Mucosa of stomach (tissue), 1 donor: Measurements from ENCODE around the gene CCNO.

Experiments used
- H3K27me3 ChIP-seq: one replicate; pipeline ENCODE4 v1.7.0; 2013; ENCODE audit warnings: mild to moderate bottlenecking, low read length; ENCODE audit not compliant: control insufficient read depth, insufficient read depth
- H3K36me3 ChIP-seq: one replicate; pipeline ENCODE4 v1.7.0; 2013; ENCODE audit warnings: low read length; ENCODE audit not compliant: control insufficient read depth, insufficient read depth
- H3K4me1 ChIP-seq: one replicate; pipeline ENCODE4 v1.7.0; 2013; ENCODE audit warnings: mild to moderate bottlenecking, low read length; ENCODE audit not compliant: control insufficient read depth, insufficient read depth
- H3K4me3 ChIP-seq: one replicate; pipeline ENCODE4 v1.7.0; 2013; ENCODE audit warnings: low read length
- H3K9ac ChIP-seq: one replicate; pipeline ENCODE4 v1.7.0; 2013; ENCODE audit warnings: mild to moderate bottlenecking, low read length, moderate library complexity
- H3K9me3 ChIP-seq: one replicate; pipeline ENCODE4 v1.7.0; 2013; ENCODE audit warnings: mild to moderate bottlenecking, low read length, moderate library complexity; ENCODE audit not compliant: control insufficient read depth
- donor health status: Pancreatic carcinoma.

CCNO gene, protein sequence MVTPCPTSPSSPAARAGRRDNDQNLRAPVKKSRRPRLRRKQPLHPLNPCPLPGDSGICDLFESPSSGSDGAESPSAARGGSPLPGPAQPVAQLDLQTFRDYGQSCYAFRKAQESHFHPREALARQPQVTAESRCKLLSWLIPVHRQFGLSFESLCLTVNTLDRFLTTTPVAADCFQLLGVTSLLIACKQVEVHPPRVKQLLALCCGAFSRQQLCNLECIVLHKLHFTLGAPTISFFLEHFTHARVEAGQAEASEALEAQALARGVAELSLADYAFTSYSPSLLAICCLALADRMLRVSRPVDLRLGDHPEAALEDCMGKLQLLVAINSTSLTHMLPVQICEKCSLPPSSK

DNA sequence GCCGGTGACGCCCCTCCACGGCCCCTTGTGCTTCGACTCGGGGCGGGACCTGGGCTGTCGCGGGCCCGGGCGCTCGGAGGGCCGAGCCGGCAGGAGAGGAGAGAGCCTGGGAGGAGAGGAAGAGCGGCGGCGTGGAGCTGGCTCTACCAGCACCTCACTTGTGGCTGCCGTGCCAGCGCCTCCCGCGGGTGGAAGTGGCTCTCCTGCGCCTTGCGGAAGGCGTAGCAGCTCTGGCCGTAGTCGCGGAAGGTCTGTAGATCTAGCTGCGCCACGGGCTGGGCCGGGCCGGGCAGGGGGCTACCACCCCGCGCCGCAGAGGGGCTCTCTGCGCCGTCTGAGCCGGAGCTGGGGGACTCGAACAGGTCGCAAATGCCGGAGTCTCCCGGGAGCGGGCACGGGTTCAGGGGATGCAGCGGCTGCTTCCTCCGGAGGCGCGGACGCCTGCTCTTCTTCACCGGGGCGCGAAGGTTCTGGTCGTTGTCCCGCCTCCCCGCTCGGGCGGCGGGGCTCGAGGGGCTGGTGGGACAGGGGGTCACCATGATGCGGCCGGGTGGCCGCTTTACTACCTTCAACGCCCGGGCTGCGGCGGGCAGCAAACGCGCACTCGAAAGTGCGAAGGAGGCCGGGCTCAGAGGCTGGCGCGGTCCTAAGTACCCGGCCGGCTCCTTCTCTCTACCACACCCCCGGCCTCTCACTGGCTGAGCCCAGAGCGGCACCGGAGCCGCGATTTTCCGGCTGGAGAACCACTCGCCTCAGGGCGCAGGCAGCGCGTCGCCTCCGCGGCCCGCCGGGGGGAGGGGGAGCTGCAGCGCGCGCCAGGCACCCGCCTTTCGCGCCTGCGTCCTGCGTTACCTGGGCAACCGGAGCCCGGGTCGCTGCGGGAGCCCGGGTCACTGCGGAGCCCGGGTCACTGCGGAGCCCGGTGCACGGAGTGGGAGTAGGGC is at the start of gene CCNO:
CCNO (minus strand) TSS at position 624 of the 944 bp plus-strand sequence; CDS start at position 539, 85 bp downstream.
- Histone ChIP-seq H3K4me3 (peak within 1 kb of the TSS; percentile 57), H3K4me1 (peaks cover 31% of the 10 kb centered on the region), H3K9me3 (no peaks in the 10 kb centered on the region), H3K9ac (peak within 1 kb of the TSS; percentile 71), H3K36me3 (no peaks in the 10 kb centered on the region), H3K27me3 (peaks cover 75% of the 10 kb centered on the region)

DNA sequence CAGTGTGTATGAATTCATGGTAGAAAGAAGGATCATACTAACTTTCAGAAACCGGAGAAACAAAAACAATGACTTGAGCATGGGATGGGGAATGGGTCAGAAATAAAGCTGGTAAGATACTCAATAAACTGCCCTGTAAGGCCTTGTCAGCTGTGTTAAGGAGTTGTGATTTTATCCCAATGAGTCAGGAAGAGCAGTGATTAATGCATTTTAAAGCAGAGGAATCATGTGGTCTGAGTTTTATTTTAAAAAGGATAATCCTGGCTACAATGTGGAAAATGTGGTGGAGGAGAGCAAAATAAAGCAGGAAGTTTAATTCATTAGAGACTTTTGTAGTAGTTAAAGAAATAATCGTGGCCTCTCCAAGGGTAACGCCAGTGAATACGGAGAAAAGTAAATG is 45.4 kb upstream of the CCNO start:
- no peaks in the 10 kb centered on the region for H3K4me1 ChIP-seq
- H3K9me3 ChIP-seq = no peaks in the 10 kb centered on the region
- no peak overlapping the region for H3K9ac ChIP-seq
- H3K36me3 ChIP-seq = peaks cover 7% of the 10 kb centered on the region
- H3K4me3 ChIP-seq = no peak overlapping the region
- H3K27me3 ChIP-seq = no peaks in the 10 kb centered on the region

DNA sequence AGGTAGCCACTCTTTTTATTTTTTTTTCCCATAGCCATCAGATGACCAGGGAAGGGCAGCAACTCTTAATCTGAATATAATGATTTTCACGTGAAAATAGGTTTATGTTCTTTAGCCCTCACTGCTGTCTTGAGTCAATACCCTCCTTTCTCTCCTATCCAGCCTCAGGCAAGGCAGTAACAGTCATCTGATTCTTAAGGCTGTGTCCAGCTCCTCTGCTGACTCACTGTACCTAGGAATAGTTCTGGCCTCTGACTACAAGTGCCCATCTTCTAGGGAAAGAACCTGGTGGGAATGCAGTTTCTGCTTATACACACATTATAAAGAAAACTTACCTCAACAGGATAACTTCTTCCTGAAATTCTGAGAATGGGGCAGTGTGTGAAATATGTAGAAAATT is 43.4 kb upstream of the CCNO start:
- Histone ChIP-seq H3K9ac (no peak overlapping the region), H3K27me3 (no peaks in the 10 kb centered on the region), H3K4me1 (no peaks in the 10 kb centered on the region), H3K36me3 (peaks cover 7% of the 10 kb centered on the region), H3K9me3 (no peaks in the 10 kb centered on the region), H3K4me3 (no peak overlapping the region)

DNA sequence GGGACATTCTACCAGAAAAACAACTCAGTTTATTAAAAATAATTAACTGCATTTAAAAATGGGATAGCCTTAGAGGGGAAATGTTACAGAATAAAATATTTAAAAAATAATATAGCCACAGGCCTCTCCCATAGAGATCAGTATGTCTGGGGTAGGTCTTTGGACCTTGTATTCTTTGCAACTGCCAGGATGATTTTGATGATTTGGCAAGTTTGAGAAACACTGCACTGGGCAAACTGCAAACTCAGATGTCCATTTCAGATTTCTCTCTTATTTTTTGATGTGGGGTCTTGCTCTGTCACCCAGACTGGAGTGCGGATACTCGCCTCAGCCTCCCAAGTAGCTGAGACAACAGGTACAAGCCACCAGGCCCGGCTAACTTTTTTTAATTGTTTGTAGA is 24.9 kb upstream of the CCNO start:
- Histone ChIP-seq H3K9me3 (no peaks in the 10 kb centered on the region), H3K27me3 (no peaks in the 10 kb centered on the region), H3K4me1 (no peaks in the 10 kb centered on the region), H3K4me3 (no peak overlapping the region), H3K36me3 (no peaks in the 10 kb centered on the region), H3K9ac (no peak overlapping the region)

DNA sequence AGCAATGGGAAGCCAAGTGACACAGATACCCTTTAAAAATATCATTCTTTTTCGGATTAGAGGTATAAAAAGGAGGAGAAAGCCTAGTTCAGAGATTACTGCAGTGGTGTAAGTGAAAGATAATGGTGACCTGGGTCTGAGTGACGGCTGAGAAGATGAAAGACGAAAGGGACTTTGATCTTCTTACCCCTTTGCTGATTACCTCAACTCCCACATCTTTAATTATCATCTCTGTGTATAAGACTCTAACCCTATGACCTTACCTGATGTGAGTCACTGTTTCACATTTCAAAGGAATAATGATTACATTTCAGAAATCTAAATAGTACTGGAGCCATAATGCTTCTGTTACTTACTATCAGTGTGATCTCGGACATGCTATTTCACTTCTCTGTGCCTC is 21.4 kb upstream of the CCNO start:
- Histone ChIP-seq H3K4me3 (no peak overlapping the region), H3K36me3 (no peaks in the 10 kb centered on the region), H3K4me1 (no peaks in the 10 kb centered on the region), H3K9me3 (no peaks in the 10 kb centered on the region), H3K9ac (no peak overlapping the region), H3K27me3 (no peaks in the 10 kb centered on the region)

DNA sequence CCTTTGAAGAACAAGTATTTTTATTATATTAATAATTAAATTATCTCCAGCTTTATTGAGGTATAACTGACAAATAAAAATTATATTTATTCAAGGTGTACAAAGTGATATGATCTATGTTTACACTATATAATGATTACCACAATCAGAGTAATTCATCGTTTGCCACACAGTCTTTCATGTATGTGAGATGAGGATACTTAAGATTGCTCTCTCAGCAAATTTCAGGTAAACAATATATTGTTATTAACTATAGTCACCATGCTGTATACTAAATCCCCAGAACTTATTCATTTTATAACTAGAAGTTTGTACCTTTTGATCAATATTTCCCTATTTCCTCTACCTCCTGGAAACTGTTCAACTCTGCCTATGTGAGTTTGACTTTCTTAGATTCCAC is 16.7 kb upstream of the CCNO start:
- Histone ChIP-seq H3K36me3 (no peaks in the 10 kb centered on the region), H3K9ac (no peak overlapping the region), H3K27me3 (no peaks in the 10 kb centered on the region), H3K4me3 (no peak overlapping the region), H3K4me1 (no peaks in the 10 kb centered on the region), H3K9me3 (no peaks in the 10 kb centered on the region)

DNA sequence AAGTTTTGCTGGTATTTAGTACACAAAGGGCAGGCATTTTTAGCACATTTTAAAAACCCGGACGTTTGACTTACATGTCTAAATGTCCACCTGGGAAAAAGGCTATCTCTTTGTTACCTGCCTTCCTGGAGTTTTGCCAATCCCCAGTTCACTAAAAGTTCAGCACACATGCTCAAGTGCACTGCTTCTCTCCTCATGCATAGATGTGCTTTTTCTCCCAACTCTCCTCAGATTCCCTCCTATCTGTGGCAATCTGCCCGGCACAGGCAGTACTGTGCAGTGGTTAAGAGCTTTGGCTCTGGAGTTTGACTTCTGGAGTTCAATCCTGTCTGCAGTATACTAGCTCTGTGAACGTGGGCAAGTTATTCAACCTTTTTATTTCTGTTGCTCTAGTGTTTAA is 8.3 kb upstream of the CCNO start:
- H3K9ac ChIP-seq = no peak overlapping the region
- peaks cover 2% of the 10 kb centered on the region for H3K27me3 ChIP-seq
- no peaks in the 10 kb centered on the region for H3K36me3 ChIP-seq
- H3K4me1 ChIP-seq = peaks cover 5% of the 10 kb centered on the region
- H3K9me3 ChIP-seq = no peaks in the 10 kb centered on the region
- H3K4me3 ChIP-seq = no peak overlapping the region

DNA sequence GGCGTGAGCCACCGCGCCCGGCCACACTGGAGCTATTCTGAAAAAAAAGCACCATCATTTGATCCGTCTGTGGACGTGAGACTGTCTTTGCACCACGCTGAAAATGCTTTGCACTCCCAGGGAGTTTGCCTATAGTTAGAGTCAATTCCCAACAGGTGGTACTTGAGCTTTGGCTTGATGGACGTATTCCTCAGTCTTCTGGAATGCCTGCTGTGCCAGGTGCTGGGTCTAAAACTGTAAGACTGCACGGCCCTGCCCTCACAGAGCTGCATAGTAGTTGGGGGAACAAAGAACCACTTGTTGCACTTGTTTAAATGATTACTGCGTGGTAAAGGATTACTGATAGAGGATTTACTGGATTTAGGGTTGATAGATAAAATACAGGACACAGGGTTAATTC is 3.4 kb upstream of the CCNO start:
- H3K9ac ChIP-seq = no peak overlapping the region
- peaks cover 22% of the 10 kb centered on the region for H3K4me1 ChIP-seq
- no peak overlapping the region for H3K4me3 ChIP-seq
- no peaks in the 10 kb centered on the region for H3K36me3 ChIP-seq
- peaks cover 40% of the 10 kb centered on the region for H3K27me3 ChIP-seq
- H3K9me3 ChIP-seq = no peaks in the 10 kb centered on the region

DNA sequence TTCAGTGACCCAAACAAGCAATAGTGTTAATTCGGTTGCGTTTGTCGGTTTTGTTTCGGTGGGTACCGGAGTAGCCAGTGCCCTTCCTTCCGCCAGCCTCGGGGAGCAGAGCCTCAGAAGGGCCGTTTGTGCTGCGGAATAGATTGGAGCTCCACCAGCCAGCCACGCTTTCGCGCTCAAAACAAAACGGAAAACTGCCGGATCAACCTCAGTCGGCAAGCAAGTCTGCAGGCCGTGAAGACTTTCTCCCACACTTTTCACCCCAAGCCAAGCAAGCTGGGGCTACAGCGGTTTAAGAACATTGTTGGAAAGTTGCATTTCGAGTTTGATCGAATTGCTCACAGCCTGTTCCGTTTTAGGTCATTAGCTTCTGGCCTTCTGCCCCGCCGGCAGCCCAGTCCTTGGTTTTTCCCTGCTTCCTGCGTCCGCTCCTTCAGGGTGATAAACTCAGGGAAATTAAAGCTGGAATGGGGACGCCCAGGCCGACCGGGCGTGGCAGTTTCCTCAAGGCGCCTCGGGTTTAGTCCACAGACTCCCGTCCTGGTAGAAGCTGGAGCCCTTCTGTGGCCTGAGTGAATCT is 803 bp upstream of the CCNO start:
- Histone ChIP-seq H3K36me3 (no peaks in the 10 kb centered on the region), H3K4me1 (peaks cover 31% of the 10 kb centered on the region), H3K4me3 (peak overlapping the region; percentile 3), H3K27me3 (peaks cover 65% of the 10 kb centered on the region), H3K9me3 (no peaks in the 10 kb centered on the region), H3K9ac (no peak overlapping the region)

DNA sequence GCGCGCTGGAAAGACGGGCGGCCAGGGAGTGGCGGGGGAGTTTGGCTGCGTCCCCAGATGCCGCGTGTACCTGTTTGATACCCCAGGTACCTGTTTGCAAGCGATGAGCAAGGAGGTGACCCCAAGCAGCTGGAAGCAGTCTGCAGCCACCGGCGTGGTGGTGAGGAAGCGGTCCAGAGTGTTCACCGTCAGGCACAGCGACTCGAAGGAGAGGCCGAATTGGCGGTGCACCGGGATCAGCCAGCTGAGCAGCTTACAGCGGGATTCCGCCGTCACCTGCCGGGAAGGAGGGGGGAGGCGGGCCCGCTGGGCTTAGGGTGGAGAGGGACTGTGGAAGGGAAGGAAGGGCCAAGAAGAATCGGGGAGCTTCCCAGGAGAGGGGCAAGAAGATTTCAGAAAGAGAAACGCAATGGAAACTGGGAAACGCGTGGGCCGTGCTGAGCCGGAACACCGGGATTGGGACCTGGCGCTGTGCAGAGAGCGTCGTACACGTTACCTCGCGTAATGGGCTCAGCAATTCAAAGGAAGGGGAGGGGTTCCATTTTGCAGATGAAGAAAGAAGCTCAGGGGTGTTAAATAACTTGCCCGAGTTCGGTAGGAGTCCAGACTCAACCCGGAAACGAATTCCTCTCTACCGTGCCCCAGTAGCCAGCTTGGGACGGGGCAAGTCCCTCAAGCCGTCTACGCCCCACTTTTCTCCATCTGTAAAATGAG is 980 bp downstream of the CCNO start:
- peaks cover 83% of the 10 kb centered on the region for H3K27me3 ChIP-seq

DNA sequence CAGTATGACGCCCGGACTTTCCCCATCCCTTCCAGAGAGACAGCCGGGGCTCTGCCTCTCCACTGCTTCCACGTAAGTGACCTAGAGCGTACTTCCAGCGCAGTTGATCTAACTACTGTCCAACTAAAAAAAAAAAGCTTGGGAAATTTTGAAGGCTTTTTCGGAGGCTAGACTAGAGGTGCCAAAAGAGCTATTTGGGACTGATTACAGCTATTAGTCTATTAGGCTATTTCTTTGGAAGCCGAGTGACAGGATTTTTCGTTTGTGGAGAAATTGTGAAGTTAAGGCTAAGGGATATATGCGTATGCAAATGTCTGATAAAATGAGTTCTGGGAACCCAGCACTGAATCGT is 1.5 kb downstream of the CCNO start:
- Histone ChIP-seq H3K4me1 (peaks cover 43% of the 10 kb centered on the region), H3K9ac (peak overlapping the region; percentile 71), H3K9me3 (no peaks in the 10 kb centered on the region), H3K36me3 (no peaks in the 10 kb centered on the region), H3K27me3 (peaks cover 88% of the 10 kb centered on the region), H3K4me3 (peak overlapping the region; percentile 57)

More for the DNA sequence above, 980 bp downstream of the CCNO start:
- Histone ChIP-seq H3K9ac (peak overlapping the region; percentile 71), H3K4me3 (peak overlapping the region; percentile 57), H3K36me3 (no peaks in the 10 kb centered on the region), H3K9me3 (no peaks in the 10 kb centered on the region), H3K4me1 (peaks cover 37% of the 10 kb centered on the region)
